HFFc6 (cell line): ENCODE measurements around the gene PNPLA2. TPM values are rescaled to one million over a fixed set of nuclear protein-coding genes. Genes with fewer than 3 reads are reported as not detected.

Experiments
- DNase-seq: peaks from one replicate; pipeline ENCODE4 v3.0.0-alpha.2; 2018
- H3K27ac Mint-ChIP-seq: 2 replicates; pipeline ENCODE4 v1.8.0; 2020; ENCODE audit warnings: mild to moderate bottlenecking, mixed read lengths
- H3K27me3 Mint-ChIP-seq: 2 replicates; pipeline ENCODE4 v1.8.0; 2021; ENCODE audit warnings: mild to moderate bottlenecking, moderate library complexity, mixed read lengths; ENCODE audit not compliant: insufficient read depth
- H3K36me3 Mint-ChIP-seq: 2 replicates; pipeline ENCODE4 v1.8.0; 2021; ENCODE audit warnings: low read depth, mixed read lengths
- H3K4me1 Mint-ChIP-seq: 2 replicates; pipeline ENCODE4 v1.8.0; 2020; ENCODE audit warnings: low read depth, mixed read lengths
- H3K4me3 Mint-ChIP-seq: 2 replicates; pipeline ENCODE4 v1.8.0; 2020; ENCODE audit warnings: mild to moderate bottlenecking, moderate library complexity, mixed read lengths
- H3K9me3 Mint-ChIP-seq: 2 replicates; pipeline ENCODE4 v1.8.0; 2020; ENCODE audit warnings: mild to moderate bottlenecking, mixed read lengths
- CTCF ChIP-seq: fragments of 200-600 bp; sonication (generic); IDR thresholded peaks from 2 replicates; pipeline ENCODE4 v1.5.0; 2021; ENCODE audit warnings: antibody characterized with exemption, mild to moderate bottlenecking
- total RNA-seq, 6 experiments: library from RNA; stranded (reverse); fragmentation: NEBNext Ultra II Directional; extraction: Animal tissue kit (Norgen Biotek cat#: 25700); gene quantifications; 2 replicates in 1 of 6; 3 replicates in 5 of 6; pipeline ENCODE4 v1.2.3, GENCODE V29; 2021

Gene PNPLA2
- total RNA-seq, 6 experiments from 2014 or later = 103 to 148 (median 130) TPM

GRCh38 chr11:873706-874105, 55.0 kb downstream of the PNPLA2 start:
- peaks cover 19% of the 10 kb centered on the region for H3K27me3 Mint-ChIP-seq
- TF ChIP-seq CTCF = no peak
- no peak overlapping the region for H3K27ac Mint-ChIP-seq
- no peak for DNase-seq
- H3K9me3 Mint-ChIP-seq = no peaks in the 10 kb centered on the region
- H3K36me3 Mint-ChIP-seq = peaks cover 7% of the 10 kb centered on the region; the same call in 1 of the 2 replicates
- no peak overlapping the region for H3K4me3 Mint-ChIP-seq
- H3K4me1 Mint-ChIP-seq = peaks cover 10% of the 10 kb centered on the region

Other genes starting within 250 kb of the PNPLA2 start
- gene PHRF1, start 242.4 kb upstream of the PNPLA2 start, total RNA-seq = 10 to 100 TPM; 23.8 to 27.5 (median 24.8) TPM
- 1 to 10 TPM; 3.0 to 5.2 (median 4.2) TPM for gene IRF7, start 203.0 kb upstream of the PNPLA2 start, total RNA-seq
- gene CDHR5, start 194.0 kb upstream of the PNPLA2 start, total RNA-seq = not detected
- not detected for gene SCT, start 191.7 kb upstream of the PNPLA2 start, total RNA-seq
- gene DRD4, start 181.6 kb upstream of the PNPLA2 start, total RNA-seq = under 1 TPM; 0.14 to 0.61 (median 0.38) TPM
- gene DEAF1, start 123.7 kb upstream of the PNPLA2 start, total RNA-seq = 10 to 100 TPM; 32.2 to 48.1 (median 34.6) TPM
- 10 to 100 TPM; 16.9 to 24.5 (median 19.3) TPM for gene TMEM80, start 123.1 kb upstream of the PNPLA2 start, total RNA-seq
- 10 to 100 TPM; 55.5 to 70.1 (median 65.1) TPM for gene EPS8L2, start 112.7 kb upstream of the PNPLA2 start, total RNA-seq
- gene TALDO1, start 71.5 kb upstream of the PNPLA2 start, total RNA-seq = 100 to 1,000 TPM; 230 to 351 (median 300) TPM
- 10 to 100 TPM; 61.0 to 72.7 (median 68.1) TPM for gene GATD1, start 41.4 kb upstream of the PNPLA2 start, total RNA-seq
- 10 to 100 TPM in 5 of 6 experiments, 1 to 10 TPM in 1; 8.2 to 12.2 (median 11.0) TPM for gene CEND1, start 28.8 kb upstream of the PNPLA2 start, total RNA-seq
- gene SLC25A22, start 20.6 kb upstream of the PNPLA2 start, total RNA-seq = 10 to 100 TPM; 39.7 to 47.3 (median 42.9) TPM
- gene PIDD1, start 13.7 kb upstream of the PNPLA2 start, total RNA-seq = 10 to 100 TPM; 11.0 to 15.9 (median 13.7) TPM
- gene RPLP2, start 8.9 kb upstream of the PNPLA2 start, total RNA-seq = 1,000 to 10,000 TPM; 1,532 to 1,781 (median 1,709) TPM
- gene CRACR2B, start 9.0 kb downstream of the PNPLA2 start, total RNA-seq = 1 to 10 TPM in 4 of 6 experiments, under 1 TPM in 2; 0.63 to 2.2 (median 1.2) TPM
- 1,000 to 10,000 TPM in 1 of 6 experiments, 100 to 1,000 TPM in 5; 719 to 1,001 (median 755) TPM for gene CD151, start 14.0 kb downstream of the PNPLA2 start, total RNA-seq
- gene POLR2L, start 23.6 kb downstream of the PNPLA2 start, total RNA-seq = 100 to 1,000 TPM; 439 to 504 (median 478) TPM
- gene TSPAN4, start 23.9 kb downstream of the PNPLA2 start, total RNA-seq = 100 to 1,000 TPM; 193 to 267 (median 212) TPM
- 100 to 1,000 TPM; 116 to 145 (median 133) TPM for gene CHID1, start 91.9 kb downstream of the PNPLA2 start, total RNA-seq
- 10 to 100 TPM; 65.4 to 73.4 (median 70.9) TPM for gene AP2A2, start 107.0 kb downstream of the PNPLA2 start, total RNA-seq
- not detected for gene MUC6, start 217.8 kb downstream of the PNPLA2 start, total RNA-seq